Activated CD4-positive, CD25-positive, alpha-beta regulatory T cell (primary cell): Measurements from ENCODE around the gene TPST1.
"Not testable (repeated sequence)": the region's sequence is repeated elsewhere in the genome, so short reads cannot be mapped to it uniquely, and the experiment has no call there.

Experiments used
- DNase-seq, 4 experiments: peaks; one replicate each; lab custom pipeline; 2025; lab: John Stamatoyannopoulos, UW

Gene TPST1

GRCh38 chr7:66331883-66332282, 126.7 kb downstream of the TPST1 start:
- DNase-seq, result no peak

- no peak for DNase-seq
Observed at GRCh38 chr7:66333443-66333842, 128.3 kb downstream of the TPST1 start.

- no peak for DNase-seq
Observed at GRCh38 chr7:66335318-66335717, 130.2 kb downstream of the TPST1 start.

GRCh38 chr7:66336760-66337159, 131.6 kb downstream of the TPST1 start:
- DNase-seq, result no peak

GRCh38 chr7:66339141-66339540, 134.0 kb downstream of the TPST1 start:
- no peak for DNase-seq

- DNase-seq, result no peak
Observed at GRCh38 chr7:66344166-66344565, 139.0 kb downstream of the TPST1 start.

GRCh38 chr7:66348531-66348930, 143.4 kb downstream of the TPST1 start:
- DNase-seq, result no peak

GRCh38 chr7:66348959-66349358, 143.8 kb downstream of the TPST1 start:
- no peak for DNase-seq

GRCh38 chr7:66352071-66352470, 146.9 kb downstream of the TPST1 start:
- no peak for DNase-seq

- no peak for DNase-seq
Observed at GRCh38 chr7:66353547-66353946, 148.4 kb downstream of the TPST1 start.

GRCh38 chr7:66355756-66356155, 150.6 kb downstream of the TPST1 start:
- no peak for DNase-seq

- no peak for DNase-seq
Observed at GRCh38 chr7:66356277-66356721, 151.2 kb downstream of the TPST1 start.

GRCh38 chr7:66357087-66357486, 152.0 kb downstream of the TPST1 start:
- no peak for DNase-seq

GRCh38 chr7:66359656-66360211, 154.6 kb downstream of the TPST1 start:
- DNase-seq, result no peak

- no peak for DNase-seq
Observed at GRCh38 chr7:66362136-66362535, 157.0 kb downstream of the TPST1 start.

- DNase-seq, result no peak
Observed at GRCh38 chr7:66363635-66364034, 158.5 kb downstream of the TPST1 start.

- DNase-seq, result not testable (repeated sequence)
Observed at GRCh38 chr7:66365031-66365430, 159.9 kb downstream of the TPST1 start.

GRCh38 chr7:66371096-66371824, 166.1 kb downstream of the TPST1 start:
- no peak for DNase-seq

- not testable (repeated sequence) for DNase-seq
Observed at GRCh38 chr7:66374141-66374840, 169.2 kb downstream of the TPST1 start.

- no peak for DNase-seq
Observed at GRCh38 chr7:66376264-66376945, 171.3 kb downstream of the TPST1 start.

- no peak for DNase-seq
Observed at GRCh38 chr7:66377045-66377444, 171.9 kb downstream of the TPST1 start.

- no peak for DNase-seq
Observed at GRCh38 chr7:66377714-66378113, 172.6 kb downstream of the TPST1 start.
